Activated CD8-positive, alpha-beta memory T cell treated with anti-CD3 and anti-CD28 coated beads for 36 hours (primary cell): ENCODE results near the gene PNPLA2. TPM values are rescaled to one million over a fixed set of nuclear protein-coding genes. Genes with fewer than 3 reads are reported as not detected.

Experiments used
- CTCF ChIA-PET: fragments of 350-600 bp; sonication (Branson Sonifier 250); formaldehyde crosslinking; loops from one replicate; lab custom pipeline; 2021; ENCODE audit warnings: antibody characterized with exemption; lab: Charles Lee
- POLR2A ChIA-PET: fragments of 350-600 bp; sonication (Branson Sonifier 250); formaldehyde crosslinking; loops from one replicate; lab custom pipeline; 2021; ENCODE audit warnings: antibody characterized with exemption; lab: Charles Lee
- total RNA-seq, 2 experiments: library from RNA; stranded (reverse); gene quantifications; one replicate each; pipeline ENCODE4 v1.2.3, GENCODE V29; 2021

Gene PNPLA2
- total RNA-seq, 2 experiments from 2014 or later = 38.5 to 44.3 TPM

DNA sequence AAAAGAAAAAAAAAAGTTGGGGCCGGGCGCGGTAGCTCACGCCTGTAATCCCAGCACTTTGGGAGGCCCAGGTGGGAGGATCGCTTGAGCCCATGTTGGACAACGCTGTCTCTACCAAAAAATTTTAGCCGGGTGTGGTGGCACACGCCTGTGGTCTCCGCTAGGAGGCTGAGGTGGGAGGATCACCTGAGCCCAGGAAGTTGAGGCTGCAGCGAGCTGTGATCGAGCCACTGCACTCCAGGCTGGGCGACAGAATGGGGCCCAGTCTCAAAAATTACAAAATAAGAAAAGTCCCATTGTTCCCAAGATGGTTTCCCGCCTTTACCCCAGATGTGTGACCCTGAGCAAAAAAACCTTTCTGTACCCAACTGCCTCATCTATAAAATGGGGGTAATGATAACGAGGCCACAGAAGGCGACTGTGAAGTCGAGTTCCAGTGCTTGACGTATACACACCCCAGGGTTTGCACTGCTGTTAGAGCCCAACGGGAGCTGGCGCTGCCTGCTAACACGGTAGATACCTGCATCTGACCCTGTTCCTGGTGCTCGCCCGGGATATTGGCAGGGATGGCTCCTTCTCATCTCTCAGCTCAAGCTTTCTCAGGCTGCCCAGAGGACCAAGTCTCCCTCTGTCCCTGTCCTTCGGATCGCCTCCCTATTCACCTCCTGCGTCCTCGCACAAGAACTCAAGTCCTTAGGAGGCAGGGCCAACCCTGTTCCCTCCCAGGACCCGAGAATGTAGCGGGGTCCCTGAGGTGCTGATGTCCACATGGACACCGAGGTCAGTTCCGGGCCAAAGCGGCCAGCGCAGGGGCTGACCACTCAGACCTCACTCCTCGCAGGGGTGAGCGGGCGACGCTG, 10.1 kb upstream of the PNPLA2 start:
- POLR2A ChIA-PET = interaction anchor here (0.8 to 2.0 kb wide), 5 partner anchors 11 to 31 kb away, joined by 3 to 16 read pairs (median 4); partner anchors contain the start of genes GATD1 and PNPLA2

DNA sequence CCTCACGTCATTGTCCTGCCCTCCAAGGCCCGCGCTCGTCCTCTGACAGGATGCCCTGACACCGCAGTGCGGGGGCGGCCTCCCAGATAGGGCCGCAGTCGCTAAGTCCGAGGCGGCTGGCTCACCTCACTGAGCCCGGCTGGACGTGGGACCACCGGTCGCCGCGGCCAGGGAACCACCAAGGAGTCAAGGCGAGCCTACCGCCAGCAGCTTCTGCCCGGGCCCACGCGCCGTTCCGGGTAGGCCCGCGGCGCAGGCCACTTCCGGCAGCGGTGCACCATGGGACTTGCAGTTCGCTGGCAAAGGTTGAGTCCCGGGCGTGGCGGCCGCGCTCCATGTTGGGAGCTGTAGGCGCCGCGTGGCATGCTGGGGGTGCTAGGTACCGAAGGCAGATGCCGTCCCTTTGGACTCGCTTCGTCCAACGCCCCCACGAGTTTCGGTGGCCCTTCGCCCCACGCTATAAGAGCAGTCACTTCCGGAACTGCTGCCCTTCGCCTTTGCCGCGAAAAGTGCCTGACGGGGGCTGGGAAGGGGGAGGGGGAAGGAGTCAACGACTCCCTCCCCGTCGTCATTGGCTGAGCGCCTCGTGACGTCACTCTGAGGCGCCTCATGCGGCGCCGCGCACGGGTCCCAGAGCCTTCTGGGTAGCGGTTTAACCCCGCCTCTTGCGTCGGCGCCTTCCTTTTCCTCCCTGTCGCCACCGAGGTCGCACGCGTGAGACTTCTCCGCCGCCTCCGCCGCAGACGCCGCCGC, 9.3 kb upstream of the PNPLA2 start, which contains the start of gene RPLP2:
RPLP2 (plus strand) TSS at position 681 of the 753 bp plus-strand sequence. CDS start 268 bp downstream, outside the sequence.
- CTCF ChIA-PET = interaction anchor here (0.6 to 1.6 kb wide), 4 partner anchors 10 to 26 kb away, joined by 3 to 4 read pairs (median 4); partner anchors contain the start of gene PNPLA2
- POLR2A ChIA-PET = interaction anchor here (0.6 to 2.0 kb wide), 6 partner anchors 10 to 52 kb away, joined by 3 to 16 read pairs (median 5); partner anchors contain the start of genes GATD1 and PNPLA2

More for the DNA sequence above, 10.1 kb upstream of the PNPLA2 start:
- CTCF ChIA-PET = interaction anchor here (0.8 to 2.3 kb wide), 5 partner anchors 10 to 112 kb away, joined by 3 to 5 read pairs (median 4); partner anchors contain the start of gene PNPLA2

DNA sequence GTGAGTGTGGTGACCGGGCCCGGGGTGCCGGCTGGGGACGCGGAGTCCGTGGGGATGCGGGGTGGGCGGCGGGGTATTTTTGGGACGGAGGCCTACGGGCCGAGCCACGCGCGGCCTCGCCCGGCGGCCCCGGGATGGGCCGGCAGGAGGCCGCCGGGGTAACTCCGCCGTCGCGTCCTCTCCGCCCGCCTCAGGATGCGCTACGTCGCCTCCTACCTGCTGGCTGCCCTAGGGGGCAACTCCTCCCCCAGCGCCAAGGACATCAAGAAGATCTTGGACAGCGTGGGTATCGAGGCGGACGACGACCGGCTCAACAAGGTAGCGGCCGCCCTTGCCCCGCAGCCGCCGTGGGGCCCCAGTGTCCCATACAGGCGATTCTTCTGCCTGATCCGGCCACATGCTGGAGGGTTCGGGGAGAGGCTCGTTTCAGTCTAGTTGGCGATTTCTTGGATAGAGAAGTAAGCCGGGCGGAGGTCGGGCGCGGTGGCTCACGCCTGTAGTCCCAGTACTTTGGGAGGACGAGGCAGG, 8.6 kb upstream of the PNPLA2 start:
- CTCF ChIA-PET = interaction anchor here (0.6 to 1.5 kb wide), 3 partner anchors 9 to 25 kb away, joined by 3 to 6 read pairs (median 3); partner anchors contain the start of gene PNPLA2
- POLR2A ChIA-PET = interaction anchor here (0.6 to 2.0 kb wide), 7 partner anchors 9 to 274 kb away, joined by 3 to 16 read pairs (median 5); partner anchors contain the start of genes GATD1 and PNPLA2

DNA sequence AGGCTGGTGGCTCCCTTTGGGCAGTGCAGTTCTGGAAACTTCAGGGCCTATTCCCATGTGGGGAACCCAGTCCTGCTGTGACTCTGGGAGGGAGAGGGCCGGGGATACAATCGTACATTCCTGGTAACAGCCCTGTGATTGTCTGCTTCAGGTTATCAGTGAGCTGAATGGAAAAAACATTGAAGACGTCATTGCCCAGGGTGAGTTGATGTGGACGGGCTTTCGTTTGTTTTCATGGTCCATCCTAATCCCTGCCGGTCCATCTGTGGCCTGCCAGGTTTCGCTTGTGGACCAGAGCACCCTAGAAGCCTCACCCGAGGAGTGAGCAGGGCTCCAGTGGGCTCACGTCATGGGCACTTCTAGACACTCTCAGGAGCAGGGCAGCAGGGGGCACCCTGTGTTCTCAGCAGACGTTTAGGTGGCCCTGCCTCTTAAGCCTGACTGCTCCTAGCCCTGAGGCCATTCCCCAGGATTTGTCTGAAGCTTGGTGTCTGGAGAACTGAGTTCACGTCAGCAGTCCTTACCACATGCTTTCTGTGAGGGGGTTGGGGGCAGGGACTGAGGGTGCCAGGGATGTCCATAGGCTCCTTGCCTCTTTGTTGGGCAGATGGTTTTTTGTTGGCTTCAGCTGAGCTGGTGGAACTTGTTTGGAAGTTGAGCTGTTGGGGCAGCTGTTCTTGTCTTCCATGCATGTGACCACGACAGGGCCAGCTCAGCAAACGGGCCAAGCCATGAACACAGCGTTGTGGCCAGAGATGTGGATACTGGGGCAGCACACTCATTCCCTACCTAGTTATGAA, 7.1 kb upstream of the PNPLA2 start:
- POLR2A ChIA-PET = interaction anchor here (1.0 to 1.3 kb wide), 2 partner anchors 8 to 9 kb away, joined by 5 to 11 read pairs; partner anchors contain the start of gene PNPLA2

DNA sequence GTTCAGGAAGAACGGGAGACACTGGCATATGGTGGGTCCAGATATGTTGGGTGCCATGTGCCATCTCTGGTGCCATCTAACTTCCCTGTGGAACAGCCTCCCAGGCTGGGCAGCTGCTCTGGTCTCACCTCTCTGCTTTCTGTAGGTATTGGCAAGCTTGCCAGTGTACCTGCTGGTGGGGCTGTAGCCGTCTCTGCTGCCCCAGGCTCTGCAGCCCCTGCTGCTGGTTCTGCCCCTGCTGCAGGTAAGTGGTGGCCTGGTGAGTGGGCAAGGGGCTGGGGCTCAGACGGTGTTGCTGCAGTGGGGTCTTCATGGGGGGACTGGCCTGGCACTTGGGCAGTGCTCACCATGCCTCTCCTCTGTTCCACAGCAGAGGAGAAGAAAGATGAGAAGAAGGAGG, 6.3 kb upstream of the PNPLA2 start:
- POLR2A ChIA-PET = no interaction called here
- CTCF ChIA-PET = no interaction called here

More for the DNA sequence above, 7.1 kb upstream of the PNPLA2 start:
- CTCF ChIA-PET = interaction anchor here (1.5 kb wide), 1 partner anchor 8 kb away, joined by 6 read pairs; the partner anchor contains the start of gene PNPLA2

DNA sequence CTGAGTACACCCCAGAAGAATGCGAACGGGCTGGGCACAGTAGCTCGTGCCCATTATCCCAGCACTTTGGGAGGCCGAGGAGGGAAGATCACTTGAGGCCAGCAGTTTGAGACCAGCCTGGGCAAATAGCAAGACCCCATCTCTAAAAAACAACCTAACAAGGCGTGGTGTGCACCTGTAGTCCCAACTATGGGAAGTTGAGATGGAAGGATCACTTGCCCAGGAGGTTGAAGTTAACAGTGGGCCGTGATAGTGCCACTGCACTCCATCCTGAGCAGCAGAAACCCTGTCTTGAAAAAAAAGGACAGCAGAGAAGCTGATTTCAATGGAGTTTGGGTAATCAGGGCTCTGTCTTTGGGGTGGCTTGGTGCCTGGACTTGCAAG, 5.7 kb upstream of the PNPLA2 start:
- ChIA-PET CTCF (no interaction called here), POLR2A (no interaction called here)

DNA sequence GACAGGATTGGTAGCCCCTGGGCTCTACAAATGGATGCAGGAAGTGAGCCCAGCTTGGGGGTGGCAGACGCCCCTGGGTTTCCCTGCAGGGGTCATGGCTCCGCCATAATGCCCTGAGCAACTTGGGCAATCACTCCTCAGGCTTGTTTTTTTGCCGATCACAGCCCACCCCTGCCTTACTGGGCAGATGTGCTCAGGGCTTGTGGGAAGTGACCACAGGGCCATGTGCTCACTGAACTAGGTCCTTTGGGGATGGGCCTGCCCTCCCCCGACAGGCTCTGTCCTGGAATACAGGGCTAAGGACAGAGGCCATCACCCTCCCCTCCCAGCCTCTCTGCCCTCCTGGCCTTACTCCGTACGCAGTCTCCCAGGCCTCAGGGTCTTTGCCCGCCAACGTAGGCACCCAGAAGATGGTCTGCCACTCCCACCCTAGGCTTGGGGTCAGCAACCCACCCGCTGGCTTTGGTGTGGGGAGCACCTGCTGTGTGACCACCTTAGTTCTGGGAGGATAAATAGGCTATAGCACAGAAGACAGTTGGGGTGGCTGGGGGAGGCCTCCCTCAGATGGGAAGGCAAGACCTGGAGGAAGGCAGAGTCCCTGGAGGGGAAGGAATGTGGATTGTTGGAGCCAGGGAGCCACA, 5.1 kb upstream of the PNPLA2 start:
- ChIA-PET CTCF (interaction anchor here (0.6 kb wide), 1 partner anchor 38 kb away, joined by 3 read pairs; no protein-coding TSS in a partner anchor), POLR2A (interaction anchor here (0.7 kb wide), 1 partner anchor 7 kb away, joined by 5 read pairs; no protein-coding TSS in a partner anchor)

DNA sequence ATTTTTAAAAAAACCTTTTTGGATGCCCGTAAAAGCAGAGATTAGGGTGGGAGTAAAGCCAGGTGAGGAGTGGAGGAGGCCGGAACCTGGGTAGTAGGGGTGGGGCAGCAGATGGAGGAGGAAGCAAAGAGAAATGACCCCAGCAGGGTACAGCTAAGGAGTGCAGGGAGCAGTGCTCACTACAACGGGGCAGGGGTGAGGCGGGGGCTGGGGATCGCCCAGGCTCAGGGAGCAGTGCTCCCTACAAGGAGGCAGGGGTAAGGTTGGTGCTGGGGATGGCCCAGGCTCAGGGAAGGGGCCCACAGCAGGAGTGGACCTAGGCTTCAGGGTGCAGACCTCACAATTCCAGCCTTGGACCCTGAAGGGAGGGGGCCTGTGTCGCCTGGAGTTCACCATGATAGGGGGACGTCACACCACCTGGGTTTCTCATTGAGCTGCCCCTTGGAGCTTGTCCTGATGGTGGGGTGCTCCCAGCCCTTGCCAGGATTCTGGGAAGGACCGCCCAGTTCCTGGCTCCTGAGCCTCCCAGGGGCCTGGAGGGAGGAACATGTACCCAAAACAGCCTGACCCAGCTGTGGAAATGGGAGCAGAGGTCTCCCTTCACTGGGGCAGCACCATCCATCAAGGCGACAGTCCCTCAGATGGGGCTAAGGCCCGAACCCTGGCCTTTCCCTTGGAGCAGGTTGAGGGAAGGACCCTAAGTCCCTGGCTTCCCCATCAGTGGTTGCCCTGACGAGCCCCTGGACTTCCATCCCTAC, 2.9 kb upstream of the PNPLA2 start:
- ChIA-PET POLR2A (no interaction called here), CTCF (no interaction called here)

DNA sequence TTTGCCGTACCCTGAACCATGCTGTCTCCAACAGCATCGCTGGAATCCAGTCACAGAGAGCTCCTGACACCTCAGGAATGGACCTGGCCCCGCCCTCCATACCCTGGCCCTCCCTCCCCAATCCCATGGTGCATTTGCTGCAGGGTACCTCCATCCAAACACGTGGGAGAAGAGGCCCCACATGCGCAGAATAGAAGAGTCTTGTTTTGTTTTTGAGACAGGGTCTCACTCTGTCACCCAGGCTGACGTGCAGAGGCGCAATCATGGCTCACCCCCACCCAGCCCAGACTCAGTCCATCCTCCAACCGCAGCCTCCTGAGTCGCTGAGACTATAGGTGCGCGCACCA, 2.3 kb upstream of the PNPLA2 start:
- POLR2A ChIA-PET = no interaction called here
- CTCF ChIA-PET = no interaction called here

DNA sequence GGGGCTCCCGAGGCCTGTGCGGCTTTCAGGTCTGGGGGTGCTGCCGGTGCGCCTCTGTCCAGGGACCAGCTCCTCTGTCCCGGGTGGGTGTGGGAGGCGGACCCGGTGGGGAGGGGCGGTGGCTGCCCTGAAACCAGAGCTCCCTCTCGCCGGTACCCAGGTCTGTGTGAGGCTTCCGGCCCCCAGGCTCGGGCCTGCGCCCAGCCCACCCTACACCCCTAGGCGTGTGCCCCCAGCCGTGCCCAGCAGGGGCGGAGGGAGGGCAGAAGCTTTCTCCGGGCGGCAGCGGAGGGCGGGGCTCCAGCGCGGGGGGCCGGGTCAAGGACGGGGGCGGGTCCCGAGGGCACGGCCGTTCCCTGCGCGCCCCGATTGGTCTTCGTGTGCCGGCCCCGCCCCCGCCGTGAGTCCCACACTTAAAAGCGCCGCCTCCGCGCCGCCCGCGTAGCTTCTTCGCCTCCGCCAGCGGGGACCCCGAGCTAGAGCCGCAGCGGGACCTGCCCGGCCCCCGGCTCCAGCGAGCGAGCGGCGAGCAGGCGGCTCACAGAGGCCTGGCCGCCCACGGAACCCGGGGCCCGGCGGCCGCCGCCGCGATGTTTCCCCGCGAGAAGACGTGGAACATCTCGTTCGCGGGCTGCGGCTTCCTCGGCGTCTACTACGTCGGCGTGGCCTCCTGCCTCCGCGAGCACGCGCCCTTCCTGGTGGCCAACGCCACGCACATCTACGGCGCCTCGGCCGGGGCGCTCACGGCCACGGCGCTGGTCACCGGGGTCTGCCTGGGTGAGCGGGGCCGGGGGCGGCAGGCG, 616 bp downstream of the PNPLA2 start:
- CTCF ChIA-PET = interaction anchor here (0.7 to 1.5 kb wide), 3 partner anchors 8 to 11 kb away, joined by 3 to 6 read pairs (median 4); partner anchors contain the start of gene RPLP2
- POLR2A ChIA-PET = interaction anchor here (1.3 to 2.4 kb wide), 6 partner anchors 8 to 24 kb away, joined by 5 to 16 read pairs (median 10); partner anchors contain the start of genes CD151, CRACR2B, RPLP2 and TSPAN4

DNA sequence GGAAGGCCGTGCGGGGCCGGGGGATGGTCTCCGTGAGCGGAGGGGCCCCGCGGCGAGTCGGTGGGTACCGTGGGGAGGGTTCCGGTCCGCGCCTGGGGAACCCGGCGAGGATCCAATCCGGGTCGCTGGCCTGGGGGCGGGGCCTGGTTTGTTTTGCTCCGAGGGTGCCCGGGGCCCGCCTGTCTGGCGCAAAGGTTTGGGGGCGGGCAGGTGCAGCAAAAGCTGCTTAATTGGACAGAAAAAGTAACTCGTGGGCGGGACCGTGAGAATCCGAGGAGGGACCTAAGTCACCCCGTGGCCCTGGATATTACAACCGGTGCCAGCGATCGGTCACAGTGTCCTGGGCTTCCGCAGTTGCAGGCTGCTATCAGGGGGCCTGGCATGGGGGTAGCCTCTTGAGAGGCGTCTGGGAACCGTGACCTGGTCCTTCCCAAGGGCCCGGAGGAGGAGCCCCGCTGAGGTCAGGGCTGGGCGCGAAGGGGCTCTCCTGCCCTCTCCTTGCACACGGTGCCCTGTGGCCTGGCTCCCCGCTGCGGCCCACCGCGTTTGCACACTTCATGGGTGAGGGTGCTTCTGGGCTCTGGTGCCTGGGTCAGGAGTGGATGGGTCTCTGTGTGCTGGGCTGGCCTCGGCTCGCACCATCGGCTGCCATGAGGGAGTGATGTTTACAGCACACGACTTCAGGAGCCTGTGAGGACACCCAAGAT, 1.4 kb downstream of the PNPLA2 start:
- ChIA-PET POLR2A (interaction anchor here (0.5 to 2.4 kb wide), 6 partner anchors 9 to 206 kb away, joined by 5 to 16 read pairs (median 10); partner anchors contain the start of genes CD151, RPLP2 and TSPAN4), CTCF (interaction anchor here (1.5 kb wide), 1 partner anchor 9 kb away, joined by 6 read pairs; no protein-coding TSS in a partner anchor)

DNA sequence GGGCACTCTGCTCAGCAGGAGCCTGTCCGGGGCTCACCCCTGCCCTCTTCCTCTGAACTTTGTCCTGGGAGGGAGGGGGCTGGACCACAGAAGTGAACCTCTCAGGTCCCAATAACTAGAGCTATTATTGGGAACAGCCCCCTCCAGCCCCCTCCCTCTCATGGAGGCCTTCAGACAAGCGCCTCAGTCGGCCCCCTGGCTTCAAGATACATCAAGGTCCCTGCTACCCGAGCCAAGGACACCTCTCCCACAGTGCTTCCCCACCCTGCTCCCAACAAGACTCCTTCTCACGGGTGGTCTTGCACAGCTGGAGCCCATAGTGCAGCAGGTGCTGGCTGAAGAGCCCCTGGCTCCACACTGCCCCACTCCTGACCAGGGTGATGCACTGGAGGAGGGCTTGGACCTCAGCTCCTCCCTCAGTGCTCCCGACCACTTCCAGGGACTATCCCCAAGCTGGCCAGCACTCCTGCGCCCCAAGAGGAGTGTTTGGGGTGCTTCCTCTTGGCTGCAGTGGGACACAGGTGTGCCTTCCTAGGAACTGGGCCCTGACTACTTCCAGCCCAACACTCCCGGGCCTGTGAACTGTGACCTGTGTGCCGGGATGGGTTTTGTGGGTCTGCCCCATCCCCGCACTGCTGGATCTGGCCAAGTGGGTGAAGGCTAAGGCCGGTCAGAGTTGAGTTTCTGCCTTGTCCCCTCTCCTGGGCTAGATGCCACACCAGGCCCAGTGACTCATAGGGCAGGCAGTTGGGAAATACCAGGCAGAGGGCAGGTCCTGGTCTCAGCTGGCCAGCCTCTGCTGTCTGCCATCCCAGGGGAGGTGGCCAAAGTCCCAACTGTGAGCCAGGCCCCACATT, 2.2 kb downstream of the PNPLA2 start:
- ChIA-PET CTCF (no interaction called here), POLR2A (interaction anchor here (0.5 to 2.4 kb wide), 4 partner anchors 10 to 207 kb away, joined by 6 to 16 read pairs (median 12); partner anchors contain the start of genes CD151 and RPLP2)

DNA sequence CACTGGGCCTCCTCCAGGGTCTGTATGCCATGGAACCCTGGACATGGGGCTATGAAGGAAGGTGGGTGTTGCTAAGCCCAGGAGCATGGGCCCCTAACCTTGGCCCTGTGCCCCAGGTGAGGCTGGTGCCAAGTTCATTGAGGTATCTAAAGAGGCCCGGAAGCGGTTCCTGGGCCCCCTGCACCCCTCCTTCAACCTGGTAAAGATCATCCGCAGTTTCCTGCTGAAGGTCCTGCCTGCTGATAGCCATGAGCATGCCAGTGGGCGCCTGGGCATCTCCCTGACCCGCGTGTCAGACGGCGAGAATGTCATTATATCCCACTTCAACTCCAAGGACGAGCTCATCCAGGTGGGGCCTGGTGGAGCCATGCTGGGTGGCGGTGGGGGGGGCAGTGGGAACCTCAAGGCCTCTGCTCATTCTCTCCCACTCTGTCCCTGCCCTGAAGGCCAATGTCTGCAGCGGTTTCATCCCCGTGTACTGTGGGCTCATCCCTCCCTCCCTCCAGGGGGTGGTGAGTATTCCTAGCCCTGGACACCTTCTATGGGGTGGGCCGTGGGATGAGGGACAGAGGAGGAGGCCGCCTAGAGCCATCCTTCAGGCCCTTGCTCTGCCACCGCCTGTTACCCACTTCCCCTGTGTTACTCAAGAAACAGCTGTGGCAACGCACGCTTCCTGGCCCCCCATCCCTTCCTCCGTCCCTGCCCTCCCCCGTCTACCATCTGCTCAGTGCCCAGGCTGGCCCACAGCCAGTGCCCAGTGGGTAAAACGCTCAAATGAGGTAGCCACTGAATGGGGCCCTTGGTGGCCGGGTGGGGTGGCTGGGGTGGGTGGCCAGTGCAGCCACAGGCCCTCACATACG, 3.0 kb downstream of the PNPLA2 start:
- POLR2A ChIA-PET = no interaction called here
- CTCF ChIA-PET = no interaction called here
